Measurements from ENCODE around the gene GPR84.

Gene GPR84

GRCh38 chr12:54373649-54374561, 9.6 kb upstream of the GPR84 start:
- DNase-seq (ENCODE audit: low spot score), result no peak

DNA sequence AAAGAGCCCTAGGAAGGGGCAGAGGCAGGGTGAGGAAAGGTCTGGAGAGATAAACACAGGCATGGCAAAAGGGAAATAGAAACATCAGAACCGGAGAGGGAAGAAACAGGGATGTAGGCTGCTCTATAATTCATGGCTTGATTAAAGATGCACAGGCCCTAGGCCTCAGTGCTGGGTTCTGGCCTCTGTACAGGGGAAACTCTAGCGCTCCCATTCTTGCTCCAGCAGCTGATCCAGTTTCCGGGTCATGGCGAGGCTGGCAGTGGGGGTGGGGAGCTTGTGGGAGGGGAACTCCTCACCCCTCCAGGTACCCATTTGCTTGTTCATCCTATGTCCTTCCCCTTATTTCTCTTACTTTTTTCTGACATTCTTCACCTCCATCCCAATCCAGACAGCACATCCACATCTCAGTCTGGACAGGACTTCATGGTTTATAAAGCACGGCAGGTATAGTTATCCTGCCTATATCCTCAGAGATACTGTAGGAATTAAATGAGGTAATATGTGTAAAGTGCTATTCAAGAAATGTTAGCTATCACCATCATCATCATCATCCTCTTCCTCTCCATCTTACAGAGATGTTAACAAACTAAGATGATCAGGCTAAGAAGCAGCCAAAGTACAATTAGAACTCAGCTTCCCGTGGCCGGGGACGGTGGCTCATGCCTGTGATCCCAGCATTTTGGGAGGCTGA, 8.0 kb upstream of the GPR84 start:
- DNase-seq (ENCODE audit: low spot score), result no peak

GRCh38 chr12:54371328-54372112, 7.2 kb upstream of the GPR84 start:
- no peak for DNase-seq (ENCODE audit: low spot score)

- peak; percentile 88 for DNase-seq (ENCODE audit: low spot score)
Observed at GRCh38 chr12:54370171-54370730, 6.0 kb upstream of the GPR84 start.

DNA sequence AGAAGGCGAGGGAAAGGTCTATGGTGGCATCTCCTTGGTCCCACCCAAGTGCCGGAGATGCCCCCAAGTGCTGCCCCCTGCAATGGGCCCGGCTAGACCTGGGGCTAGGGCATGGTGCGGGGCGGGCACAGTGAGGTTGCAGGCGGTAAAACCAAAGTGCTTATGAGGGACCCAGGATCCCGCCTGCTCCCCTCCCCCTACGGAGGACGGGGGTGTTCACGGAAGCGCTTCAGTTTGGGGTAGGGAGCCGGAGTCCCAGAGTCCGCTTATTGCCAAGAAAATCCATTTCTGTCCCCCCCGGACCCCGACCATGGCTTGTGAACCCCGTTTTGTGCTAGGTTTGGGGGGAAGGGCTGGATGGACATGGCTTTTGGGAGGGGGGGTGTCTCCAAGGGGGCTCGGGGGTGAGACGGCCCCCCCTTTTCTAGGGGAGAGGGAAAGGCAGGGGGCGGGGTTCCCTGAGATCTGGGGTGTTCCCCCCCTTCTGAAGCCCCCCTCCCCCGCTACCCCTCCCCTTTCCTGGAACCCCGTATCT, 5.4 kb upstream of the GPR84 start:
- no peak for DNase-seq (ENCODE audit: low spot score)

- DNase-seq (ENCODE audit: low spot score), result peak; percentile 82
Observed at GRCh38 chr12:54368709-54369596, 4.7 kb upstream of the GPR84 start.

DNA sequence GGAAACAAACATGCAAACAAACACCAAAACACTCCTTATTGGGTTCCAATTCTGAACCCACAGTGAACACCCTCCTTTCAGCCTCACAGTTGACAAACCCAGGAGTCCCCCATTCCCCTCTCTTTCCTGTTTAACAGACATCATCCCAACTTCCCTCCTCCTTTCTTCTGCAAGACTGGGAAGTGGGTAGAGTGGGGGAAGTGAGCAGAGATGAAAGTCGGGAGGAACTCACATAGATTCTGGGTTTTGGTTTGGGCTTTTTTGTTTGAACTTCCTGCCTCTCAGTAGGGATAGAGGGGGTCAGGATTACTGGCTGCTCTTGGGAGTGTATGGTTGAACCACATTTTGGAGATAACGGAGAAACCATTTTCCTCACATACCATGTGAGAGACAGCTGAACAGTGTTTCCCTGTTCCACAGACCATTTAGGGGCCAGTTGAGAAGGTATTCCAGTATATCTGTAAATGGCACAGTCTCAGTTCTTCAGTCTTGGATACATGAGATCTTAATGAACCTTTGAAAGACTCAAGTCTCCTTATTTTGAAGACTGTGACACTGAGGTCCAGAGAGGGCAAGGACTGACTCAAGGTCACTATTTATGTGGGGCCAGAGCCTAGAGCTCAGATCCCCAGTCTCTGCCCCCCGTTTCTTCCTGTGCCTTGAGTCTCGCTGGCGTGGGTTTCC, 3.9 kb upstream of the GPR84 start:
- no peak for DNase-seq (ENCODE audit: low spot score)

GRCh38 chr12:54363618-54364017, 668 bp downstream of the GPR84 start:
- DNase-seq (ENCODE audit: low spot score), result no peak

GRCh38 chr12:54363047-54363446, 1.2 kb downstream of the GPR84 start:
- no peak for DNase-seq (ENCODE audit: low spot score)

GRCh38 chr12:54360717-54361456, 3.4 kb downstream of the GPR84 start:
- DNase-seq (ENCODE audit: low spot score), result peak; percentile 62

GRCh38 chr12:54359762-54360351, 4.4 kb downstream of the GPR84 start:
- DNase-seq (ENCODE audit: low spot score), result no peak

GRCh38 chr12:54358945-54359761, 5.1 kb downstream of the GPR84 start:
- DNase-seq (ENCODE audit: low spot score), result peak; percentile 94

- DNase-seq (ENCODE audit: low spot score), result no peak
Observed at GRCh38 chr12:54358191-54358944, 5.9 kb downstream of the GPR84 start.

DNA sequence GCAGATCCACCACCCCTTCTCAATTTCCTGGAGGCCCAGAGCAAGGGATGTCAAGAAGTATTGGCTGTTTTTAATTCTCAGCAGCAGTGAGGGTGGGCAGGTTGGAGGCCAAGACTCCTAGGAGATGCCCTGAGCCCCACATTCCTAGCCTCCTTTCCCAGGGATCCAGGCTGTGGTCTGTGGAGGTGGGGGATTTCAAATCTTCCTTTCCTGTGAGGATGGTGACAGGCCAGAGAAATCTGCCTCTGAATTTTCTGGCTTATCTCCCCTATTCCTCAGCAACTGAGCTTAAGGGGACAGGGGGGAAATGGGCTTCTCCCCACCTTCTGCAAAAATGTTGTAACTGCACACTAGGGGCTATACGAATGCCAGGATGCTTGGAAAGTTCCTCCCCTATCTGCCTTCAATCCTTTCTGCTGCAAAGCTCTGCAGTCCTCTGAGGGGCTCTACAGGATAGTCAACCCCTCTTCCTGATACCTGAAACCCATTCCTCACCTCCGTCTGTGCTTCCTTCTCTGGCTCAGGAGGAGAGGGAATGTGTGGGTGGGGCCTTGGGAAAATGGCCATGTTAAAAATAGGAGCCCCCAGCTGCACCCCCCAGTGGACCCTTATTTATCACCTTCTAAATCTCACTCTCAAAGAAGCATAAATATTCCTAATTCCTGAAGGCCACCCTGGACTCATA, 6.6 kb downstream of the GPR84 start:
- no peak for DNase-seq (ENCODE audit: low spot score)

DNA sequence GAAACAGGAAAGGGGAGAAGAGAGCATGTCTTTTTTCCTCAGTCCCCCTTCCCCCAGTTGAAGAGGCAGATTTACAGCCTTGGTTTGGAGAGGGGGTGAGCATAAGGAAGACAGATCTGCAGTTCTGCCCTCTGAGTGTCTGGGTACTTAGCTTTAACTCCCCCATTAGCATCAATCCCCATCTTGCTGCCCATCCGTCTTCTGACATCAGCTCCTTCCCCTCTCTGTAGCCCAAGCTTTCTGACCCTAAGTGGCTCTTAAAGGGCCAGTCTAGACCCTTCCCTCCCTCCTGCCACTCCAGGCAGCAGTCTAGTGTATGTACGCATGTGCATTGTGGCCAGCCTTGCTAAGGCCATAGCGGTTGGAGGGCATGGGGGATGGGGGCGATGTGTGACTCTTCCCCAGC, 7.3 kb downstream of the GPR84 start:
- no peak for DNase-seq (ENCODE audit: low spot score)

GRCh38 chr12:54356228-54356627, 8.1 kb downstream of the GPR84 start:
- DNase-seq (ENCODE audit: low spot score), result no peak
